Endometrial microvascular endothelial cells (primary cell): ENCODE data around the gene CDC14B. TPM values are rescaled to one million over a fixed set of nuclear protein-coding genes. Genes with fewer than 3 reads are reported as not detected.
"Not testable (repeated sequence)": the region's sequence is repeated elsewhere in the genome, so short reads cannot be mapped to it uniquely, and the experiment has no call there.

Source experiments
- in situ Hi-C: cut with HindIII; loops from 2 replicates; pipeline ENCODE4 v1.10.0; 2017; ENCODE audit warnings: low sequenced_read_pairs, low pct_unique_long_range_greater_than_20kb; ENCODE audit errors: inconsistent ontology term
- total RNA-seq: library from RNA; depleted of rRNA; stranded (reverse); fragments of >200 nt; gene quantifications from one replicate; pipeline ENCODE4 v1.2.3, GENCODE V29; 2015; ENCODE audit errors: inconsistent ontology term

CDC14B gene
- total RNA-seq, 1 donor from 2014 or later: 1.6 TPM

DNA sequence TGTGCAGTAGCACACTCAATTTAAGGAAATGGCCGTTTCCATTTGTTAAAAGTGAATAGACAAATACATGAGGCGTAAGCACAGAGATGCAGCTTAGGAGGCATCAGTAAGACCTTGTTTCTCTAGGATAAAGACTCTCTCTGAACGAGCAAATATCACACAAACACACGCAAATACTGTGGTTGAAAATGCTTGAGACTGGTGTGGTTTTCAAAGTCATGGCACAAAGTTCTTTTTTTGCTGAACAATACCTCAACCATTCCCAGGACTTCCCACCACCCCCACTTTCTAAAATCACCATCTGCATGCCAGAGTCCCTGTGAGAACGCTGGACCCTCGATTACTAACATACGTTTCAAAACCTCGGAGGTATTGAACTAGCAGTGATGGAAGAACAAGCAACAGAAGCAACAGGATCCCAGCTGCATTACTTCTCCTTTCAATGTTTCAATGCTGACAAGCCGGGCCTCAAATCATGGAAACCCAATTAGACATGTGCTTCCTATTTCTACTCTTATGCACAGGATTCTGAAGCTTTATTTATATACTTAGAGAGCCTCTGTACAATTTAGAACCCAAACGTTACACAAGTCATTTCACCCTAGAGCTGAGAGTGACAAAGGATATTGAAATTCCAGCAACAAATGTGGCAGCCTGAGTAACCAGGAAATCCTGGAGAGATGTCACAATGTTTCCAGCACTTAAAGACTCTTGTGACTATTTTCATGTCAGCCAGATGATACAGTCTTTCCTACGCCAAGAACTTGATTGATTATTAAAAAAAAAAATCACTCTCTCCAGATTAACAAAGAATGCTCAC is 63.9 kb downstream of the CDC14B start:
- in situ Hi-C loops: no loop called here

DNA sequence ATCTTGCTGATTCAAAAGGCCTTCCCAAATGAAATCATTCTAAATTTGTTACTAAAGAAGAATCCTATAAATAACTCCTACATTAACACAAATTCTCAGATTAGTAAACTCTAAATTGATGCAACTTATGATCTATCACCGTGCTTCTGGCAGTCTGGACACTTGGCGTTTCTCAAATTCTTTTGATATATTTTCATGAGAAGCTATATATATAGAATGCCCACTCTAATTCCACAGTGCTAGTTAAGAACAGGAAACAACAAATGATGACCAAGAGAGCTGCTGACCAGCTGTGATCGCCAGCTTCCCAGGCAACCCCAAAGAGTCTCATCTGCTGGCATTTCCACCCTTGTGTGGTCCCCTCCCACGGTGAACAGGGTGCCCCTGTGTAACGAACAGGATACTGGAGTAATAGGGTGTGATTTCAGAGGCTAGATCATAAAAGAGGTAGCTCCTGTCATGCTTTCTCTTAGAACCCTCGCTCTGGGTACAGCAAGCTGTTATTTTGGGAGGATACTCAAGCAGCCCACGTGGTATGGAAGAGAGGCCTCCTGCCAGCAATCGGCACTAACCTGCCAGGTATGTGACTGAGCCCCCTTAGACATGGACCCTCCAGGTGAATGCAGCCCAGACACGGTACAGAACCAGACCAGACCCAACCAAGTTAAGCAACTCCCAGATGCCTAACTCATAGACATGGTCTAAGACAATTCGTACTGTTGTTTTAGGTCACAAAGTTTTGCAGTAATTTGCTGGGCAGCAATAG is 64.7 kb downstream of the CDC14B start:
- in situ Hi-C loops: no loop called here

DNA sequence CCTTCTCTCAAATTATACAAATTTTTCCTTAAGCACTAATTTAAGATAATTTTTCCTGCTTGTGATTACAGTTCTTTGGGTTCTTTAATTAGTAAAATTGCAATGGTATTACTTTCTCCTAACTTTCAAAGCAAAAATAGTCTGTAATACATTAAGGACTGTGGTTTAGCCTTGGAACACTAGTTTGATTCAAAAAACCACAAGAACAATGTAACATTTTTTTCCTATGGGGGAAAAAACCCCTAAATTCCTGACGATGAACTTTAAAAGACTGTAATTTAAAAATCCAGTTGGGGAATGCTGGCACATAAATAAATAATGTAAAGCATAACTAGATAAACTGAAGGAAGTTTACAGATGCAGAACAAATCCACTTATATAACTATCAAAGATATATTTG is 65.3 kb downstream of the CDC14B start:
- in situ Hi-C loops: no loop called here

DNA sequence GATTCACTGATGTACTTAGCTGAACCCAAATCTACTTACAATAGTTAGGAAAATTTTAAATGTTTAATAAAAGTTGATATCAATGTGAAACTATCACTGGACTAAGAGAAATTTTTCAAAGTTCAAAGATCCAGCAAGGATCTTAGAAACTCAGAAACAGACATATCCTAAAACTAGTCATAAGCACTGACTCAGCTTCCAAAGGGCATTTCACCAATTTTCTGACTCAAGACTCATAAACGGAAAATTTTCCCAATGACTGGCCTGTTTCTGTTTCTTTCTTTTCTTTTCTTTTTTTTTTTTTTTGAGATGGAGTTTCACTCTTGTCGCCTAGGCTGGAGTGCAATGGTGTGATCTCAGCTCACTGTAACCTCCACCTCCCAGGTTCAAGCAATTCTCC is 66.6 kb downstream of the CDC14B start:
- in situ Hi-C loops: no loop called here

DNA sequence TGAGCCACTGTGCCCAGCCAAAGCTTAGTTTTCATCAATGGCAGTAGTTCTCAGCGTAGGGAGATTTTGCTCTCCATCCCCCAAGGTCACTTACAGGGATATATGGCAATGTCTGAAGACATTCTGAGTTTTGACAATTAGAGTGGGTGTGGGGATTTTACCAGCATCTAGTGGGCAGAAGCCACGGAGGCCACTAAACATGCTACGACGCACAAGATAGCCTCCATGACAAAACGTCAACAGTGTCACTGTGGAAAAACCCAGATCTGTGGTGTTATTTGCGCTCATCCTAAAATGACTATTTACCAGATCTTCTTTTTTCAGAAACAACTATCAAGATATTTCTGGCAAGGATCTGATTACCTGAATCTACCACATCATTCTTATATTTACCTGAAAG is 68.2 kb downstream of the CDC14B start:
- in situ Hi-C loops: no loop called here

DNA sequence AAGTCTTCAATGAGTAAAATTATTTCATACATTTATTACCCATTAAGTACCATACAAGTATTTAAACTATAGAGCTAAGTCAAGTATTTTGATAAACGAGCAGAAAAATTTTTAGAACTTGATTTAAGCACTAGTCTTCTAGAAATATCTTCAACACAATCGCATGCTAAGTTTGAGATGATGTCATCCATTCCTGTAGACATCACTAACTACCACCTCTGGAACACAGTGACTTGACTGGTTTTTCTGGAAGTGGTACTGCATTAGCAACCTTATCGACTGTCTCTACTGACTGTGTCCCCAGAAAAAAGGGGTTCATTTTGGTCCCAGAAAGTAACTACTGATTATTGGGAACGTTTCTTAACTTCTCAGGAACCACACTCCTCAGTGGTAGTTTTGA is 69.0 kb downstream of the CDC14B start:
- in situ Hi-C loops: no loop called here

DNA sequence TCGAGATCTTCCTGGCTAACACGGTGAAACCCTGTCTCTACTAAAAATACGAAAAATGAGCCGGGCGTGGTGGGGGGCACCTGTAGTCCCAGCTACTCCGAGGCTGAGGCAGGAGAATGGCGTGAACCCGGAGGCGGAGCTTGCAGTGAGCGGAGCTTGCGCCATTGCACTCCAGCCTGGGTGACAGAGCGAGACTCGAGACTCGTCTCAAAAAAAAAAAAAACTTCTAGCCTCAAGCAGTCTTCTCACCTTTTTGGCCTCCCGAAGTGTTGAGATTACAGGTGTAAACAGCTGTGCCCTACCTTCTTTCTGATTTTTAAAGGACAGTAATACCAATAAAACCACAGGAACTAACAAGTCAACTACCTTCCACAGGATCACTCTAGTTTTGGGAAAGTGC is 76.5 kb downstream of the CDC14B start:
- in situ Hi-C loops: not testable (repeated sequence)

DNA sequence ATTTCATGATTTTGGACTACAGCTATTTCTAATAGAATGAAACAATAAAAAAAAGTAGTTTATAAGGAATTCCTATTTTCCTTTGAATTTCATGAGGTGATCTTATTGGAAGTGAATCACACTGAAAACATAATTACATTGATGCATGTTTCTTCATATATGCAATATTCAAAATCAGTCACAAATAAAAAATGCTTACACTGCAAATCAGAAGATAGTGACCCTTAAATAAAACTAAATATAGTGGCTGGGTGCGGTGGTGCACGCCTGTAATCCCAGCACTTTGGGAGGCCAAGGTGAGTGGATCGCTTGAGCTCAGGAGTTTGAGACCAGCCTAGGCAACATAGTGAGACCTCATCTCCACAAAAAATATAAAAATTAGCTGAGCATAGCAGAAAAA is 79.5 kb downstream of the CDC14B start:
- in situ Hi-C loops: no loop called here

DNA sequence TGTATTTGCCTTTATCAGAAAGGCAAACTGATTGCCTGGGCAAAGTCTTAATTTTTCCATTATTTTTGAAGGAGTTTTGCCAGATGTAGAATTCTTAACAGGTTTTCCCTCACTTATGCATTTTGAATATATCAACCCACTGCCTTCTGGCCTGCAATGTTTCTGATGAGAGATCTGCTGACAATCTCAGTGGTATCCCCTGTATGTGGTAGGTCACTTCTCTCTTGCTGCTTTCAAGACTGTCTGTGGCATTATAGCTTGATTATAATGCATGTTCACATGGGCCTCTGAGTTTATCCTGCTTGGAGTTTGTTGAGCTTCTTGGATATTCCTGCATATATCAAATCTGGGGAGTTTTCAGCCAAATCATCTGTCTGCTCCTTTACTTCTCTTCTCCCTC is 87.5 kb downstream of the CDC14B start:
- in situ Hi-C loops: no loop called here

DNA sequence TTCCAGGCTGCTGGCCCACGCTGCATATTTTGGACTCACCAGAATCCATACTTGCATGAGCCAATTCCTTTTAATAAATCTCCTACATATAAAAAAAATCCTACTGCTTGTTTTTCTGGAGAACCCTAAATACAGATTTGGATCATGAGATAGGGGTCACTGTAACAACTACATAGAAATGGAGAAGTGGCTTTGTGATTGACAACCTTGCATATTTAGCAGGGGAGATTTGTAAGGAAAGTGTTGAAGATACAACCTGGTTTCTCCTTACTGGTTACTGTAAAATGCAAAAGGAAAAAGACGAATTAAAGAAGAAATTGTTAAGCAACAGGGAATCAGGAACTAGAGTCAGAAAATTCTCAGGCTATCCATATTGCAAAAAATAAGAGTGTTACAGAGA is 94.9 kb downstream of the CDC14B start:
- in situ Hi-C loops: no loop called here

DNA sequence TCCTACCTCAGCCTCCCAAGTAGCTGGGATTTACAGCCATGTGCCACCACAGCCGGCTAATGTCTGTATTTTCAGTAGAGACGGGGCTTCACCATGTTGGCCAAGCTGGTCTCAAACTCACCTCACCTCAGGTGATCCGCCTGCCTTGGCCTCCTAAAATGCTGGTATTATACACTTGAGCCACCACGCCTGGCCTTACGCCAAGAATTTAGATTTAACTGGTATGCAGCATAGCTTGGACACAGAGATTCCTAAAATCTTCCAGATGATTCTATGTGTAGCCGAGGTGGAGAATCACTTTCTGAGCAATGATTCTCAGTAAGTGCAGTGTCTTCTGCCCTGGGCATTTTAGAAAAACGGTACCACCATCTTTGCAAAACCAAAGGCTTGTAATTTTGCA is 95.6 kb downstream of the CDC14B start:
- in situ Hi-C loops: no loop called here

DNA sequence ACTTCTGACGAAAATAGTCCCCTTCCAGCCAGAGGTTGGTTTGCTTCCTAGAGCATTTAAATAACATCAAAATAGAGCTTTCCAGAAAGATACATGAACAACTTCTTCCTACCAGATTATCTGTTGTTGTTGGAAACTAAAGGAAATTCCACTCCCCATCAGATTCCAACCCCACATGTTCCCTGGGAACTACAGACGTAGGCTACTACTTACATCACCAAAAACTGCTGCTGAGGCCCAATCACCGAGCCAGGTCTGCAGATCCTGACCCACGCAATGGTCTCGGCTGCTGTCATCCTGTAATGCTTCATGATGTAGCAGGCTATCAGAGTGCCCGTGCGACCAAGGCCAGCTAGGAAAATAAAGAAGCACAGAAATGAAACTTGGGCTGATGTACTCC is 96.3 kb downstream of the CDC14B start:
- in situ Hi-C loops: no loop called here

DNA sequence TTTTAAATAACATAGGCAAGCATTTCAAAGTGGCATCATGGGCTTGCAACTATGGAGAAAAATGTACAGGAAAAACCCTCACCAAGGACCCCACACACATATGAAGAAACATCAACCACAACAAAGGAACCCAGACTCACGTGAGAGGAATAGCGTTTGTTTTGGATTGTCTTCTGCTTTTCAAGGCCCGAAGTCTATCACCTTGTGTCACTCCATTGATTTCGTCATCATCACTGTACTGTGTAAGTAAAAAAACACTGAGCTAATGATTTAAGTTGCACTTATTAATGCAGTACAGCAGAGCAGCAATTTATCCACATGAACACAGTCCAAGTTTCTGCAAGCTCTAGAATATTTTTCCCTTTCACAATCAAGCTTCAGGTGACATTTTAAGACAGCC is 97.3 kb downstream of the CDC14B start:
- in situ Hi-C loops: no loop called here

DNA sequence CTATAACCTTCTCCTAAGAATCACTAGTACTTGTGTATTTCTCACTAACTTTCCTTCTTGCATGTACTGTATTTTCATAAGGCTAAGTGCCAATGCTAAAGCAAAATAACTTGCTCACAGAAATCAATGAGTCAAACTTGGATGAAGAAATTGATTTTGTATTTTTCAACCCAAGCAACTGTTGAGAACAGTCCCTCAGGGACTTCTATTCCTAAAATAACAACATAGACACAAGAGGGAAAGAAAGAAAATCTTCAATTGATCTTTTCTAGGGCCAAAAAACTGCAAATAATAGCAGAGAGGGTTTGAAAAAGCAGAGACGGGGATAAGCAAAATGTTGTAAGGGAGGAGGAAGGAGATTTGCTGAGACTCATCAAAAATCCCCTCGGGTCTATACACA is 99.9 kb downstream of the CDC14B start:
- in situ Hi-C loops: no loop called here

DNA sequence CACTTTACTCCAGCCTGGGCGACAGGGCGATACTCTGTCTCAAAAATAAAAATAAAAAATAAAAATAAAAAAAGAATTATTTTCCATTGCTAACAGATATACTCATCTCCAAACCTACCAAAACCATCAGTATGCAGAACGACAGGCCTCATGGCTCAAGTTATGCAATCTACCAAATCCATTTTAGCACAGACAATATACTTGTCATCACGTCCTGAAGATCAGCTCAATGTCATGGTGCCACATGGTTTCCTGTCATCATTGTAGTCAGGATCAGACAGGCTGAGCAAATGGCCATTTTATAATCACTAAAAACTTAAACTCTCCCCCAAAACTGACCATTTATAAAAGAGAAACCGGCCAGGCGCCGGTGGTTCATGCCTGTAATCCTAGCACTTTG is 100.5 kb downstream of the CDC14B start:
- in situ Hi-C loops: no loop called here

DNA sequence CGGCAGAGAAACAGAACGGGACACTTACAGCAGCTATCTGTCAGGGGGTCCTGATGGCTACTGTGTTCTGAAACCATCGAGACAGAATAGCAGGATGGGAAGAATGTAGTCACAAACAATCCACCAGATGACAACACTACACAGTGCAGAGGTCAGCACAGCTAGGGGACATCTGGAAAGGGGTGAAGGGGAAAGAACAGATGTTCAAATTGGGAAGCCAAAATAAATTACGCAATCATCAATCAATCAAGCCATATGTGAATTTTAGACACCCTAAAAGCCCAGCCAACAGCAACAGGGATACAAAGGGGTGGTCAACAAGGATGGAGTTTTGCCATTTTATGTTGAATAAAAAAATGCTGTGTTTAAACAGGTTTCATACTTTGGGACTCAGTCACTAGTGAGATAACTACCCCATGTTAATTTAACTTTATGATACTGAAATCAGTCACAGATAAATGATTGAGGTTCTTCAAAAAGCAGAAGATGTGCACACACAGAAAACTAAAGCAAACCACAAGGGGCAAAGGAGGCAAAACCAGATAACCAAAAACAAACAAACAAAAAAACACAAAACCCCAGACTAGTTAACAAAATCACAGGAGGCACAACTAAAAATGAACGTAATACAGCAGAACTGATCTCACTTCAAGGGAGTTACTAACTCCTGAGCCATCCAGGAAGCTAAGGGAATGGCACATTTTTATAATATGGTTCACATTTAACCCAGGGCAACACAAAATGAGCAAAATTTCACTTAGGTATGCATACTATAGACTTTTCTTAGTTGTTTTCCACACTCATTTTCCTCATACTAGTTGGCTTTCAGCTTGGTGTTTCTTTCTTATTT is 103.8 kb downstream of the CDC14B start:
- in situ Hi-C loops: no loop called here

DNA sequence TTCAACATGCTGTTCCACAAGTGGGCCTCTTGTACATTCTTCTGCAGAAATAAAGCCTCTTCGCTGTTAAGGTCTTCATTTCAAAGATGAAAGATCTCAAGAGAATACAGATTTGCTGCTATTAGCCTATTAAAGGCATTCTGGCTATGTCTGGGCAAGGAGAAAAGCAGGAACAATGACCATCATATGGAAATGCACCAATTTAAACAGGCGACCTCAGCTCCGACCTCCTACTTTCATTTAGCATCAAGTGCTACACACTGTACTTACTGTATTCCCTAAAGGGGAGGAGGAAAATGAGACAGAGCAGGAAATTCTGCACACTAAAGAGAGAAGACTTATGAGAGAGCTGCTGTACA is 104.9 kb downstream of the CDC14B start:
- in situ Hi-C loops: no loop called here

DNA sequence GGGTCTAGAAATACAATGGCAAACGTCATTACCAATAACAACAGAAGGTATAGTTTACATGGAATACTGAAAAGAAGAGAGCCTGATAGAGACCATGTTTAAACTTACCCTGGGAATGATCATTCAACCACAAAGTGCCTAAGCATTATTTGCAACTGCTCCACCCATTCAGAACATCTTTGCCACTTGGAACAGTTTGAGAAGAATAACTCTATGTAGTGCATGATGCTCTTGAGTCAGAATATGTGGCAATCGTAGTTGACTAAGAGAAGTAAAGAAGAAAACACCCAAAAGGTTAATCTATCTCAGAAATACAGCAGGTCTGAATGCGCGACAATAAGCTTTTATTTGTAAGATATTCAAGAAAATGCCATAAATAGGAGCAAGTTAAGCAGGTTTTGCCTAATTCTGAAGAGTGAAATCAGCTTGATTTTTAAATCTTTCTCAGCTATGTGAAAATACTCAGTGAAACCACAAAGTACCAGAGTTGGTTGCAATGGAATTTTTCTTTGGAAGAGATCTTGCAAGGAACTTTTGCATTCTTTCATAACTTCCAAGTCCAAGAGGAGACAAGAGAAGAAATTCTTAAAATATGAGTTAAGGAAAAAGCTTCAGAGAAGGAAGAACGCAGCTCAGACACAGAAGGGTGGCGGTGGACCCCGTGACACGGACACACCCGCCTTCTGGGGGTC is 105.4 kb downstream of the CDC14B start:
- in situ Hi-C loops: no loop called here

DNA sequence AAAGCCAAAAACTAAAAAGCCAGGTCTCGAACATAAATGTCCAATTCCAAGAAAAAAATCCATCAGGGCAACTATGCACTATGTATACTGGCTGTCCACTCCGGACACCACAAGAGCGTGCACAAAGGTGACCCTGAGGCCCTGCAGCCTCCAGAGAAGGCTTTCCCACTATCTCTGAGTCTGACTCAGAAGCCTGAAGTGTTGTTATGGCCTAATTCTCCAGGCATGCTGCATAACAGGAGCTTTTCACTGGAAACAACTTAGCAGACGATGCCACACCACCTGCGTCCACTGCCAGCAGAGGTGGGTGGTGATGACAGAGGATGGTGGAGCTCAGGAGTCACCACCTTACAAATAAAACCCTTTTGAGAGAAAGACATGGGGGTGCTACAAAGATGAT is 106.0 kb downstream of the CDC14B start:
- in situ Hi-C loops: no loop called here
